ENCODE results near the gene TUBGCP2.

GRCh38 chr10:133289761-133290160 is 18.9 kb downstream of the TUBGCP2 start:
- TF ChIP-seq EZH2 (IDR thresholded peaks at IDR 0.05) (no peak), POLR2AphosphoS5 (IDR thresholded peaks at IDR 0.05; ENCODE audit: borderline replicate concordance, low read depth, low read length) (no peak)

All from SK-N-MC (cell line).